Stimulated activated naive CD8-positive, alpha-beta T cell treated with anti-CD3 and anti-CD28 coated beads, Interleukin-15, Interleukin-2, amounts not matched to agents 100 U/mL and 50 U/mL, for 24 hours (primary cell): ENCODE measurements around the gene TRPV4.

Experiments
- ATAC-seq: fragments of 150-1000 bp; cut with Tn5 transposase; one replicate; pipeline ENCODE4 v1.10.0; 2021
- DNase-seq: peaks from one replicate; pipeline ENCODE4 v3.0.0; 2021

TRPV4 gene

GRCh38 chr12:109776624-109777023, 56.6 kb downstream of the TRPV4 start:
- DNase-seq = no peak
- no peak for ATAC-seq

DNA sequence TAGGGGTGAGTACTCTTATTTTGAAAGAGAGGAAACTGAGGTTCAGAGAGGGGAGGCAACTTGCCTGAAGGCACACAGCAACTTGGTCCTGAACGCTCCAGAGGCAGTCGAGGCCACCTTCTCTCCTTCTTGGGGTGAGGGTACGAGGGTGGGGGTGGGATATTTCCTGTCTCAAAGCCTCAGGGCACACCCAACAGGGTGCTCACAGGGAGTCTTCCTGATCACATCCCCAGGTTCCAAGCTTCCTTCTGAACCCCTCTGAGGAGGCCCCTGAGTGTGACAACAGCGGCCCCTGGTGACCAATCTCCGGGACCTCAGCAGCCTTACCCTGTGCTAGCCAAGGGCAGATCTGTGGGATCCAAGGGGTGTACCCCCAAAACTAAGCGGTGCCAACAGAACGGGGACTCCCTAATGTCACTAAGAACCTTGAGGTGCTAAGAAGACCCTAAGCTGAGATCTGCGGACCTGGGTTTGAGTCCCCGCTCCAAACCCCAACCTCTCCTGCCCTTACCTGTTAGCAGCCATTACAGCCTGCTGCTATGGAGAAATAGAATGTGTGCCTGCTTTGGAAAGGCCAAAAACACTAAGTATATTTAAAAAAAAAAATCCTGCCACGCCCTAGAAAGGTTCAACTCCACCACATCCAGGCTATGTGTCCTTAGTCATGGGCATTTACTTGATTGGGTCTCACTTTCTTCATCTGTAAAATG, 57.9 kb downstream of the TRPV4 start:
- DNase-seq (peak; percentile 82), ATAC-seq (peak; percentile 79)

DNA sequence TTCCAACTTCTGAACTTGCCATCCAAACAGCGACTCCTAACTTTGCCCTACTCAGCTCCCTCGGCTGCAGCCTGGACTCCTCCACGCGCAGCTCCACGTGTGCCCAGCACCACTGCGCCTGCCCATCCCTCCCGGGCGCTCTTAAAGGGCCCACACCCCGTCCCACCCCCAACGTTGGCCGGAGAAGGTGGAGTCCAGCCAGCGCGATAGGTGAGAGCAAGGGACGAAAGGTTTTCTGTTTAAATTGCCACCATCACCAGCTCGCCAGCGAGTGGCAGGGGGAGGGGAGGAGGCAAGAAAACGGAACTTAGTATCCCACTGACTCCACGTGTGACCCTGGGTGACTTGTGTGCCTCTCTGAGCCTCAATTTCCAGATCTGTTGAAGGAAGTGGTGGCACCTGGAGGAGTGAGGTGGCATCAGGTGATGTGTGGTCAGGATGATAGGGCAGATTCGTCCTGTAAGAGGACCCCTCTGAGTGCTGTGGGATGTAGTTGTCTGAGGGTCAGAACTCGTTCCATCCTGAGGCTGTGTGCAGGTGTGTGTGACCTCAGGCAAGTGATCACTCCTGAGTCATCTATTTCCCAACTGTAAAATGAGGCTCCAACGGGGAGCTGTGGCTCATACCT, 59.7 kb downstream of the TRPV4 start:
- no peak for ATAC-seq
- no peak for DNase-seq

GRCh38 chr12:109772622-109773321, 60.4 kb downstream of the TRPV4 start:
- no peak for ATAC-seq
- no peak for DNase-seq

DNA sequence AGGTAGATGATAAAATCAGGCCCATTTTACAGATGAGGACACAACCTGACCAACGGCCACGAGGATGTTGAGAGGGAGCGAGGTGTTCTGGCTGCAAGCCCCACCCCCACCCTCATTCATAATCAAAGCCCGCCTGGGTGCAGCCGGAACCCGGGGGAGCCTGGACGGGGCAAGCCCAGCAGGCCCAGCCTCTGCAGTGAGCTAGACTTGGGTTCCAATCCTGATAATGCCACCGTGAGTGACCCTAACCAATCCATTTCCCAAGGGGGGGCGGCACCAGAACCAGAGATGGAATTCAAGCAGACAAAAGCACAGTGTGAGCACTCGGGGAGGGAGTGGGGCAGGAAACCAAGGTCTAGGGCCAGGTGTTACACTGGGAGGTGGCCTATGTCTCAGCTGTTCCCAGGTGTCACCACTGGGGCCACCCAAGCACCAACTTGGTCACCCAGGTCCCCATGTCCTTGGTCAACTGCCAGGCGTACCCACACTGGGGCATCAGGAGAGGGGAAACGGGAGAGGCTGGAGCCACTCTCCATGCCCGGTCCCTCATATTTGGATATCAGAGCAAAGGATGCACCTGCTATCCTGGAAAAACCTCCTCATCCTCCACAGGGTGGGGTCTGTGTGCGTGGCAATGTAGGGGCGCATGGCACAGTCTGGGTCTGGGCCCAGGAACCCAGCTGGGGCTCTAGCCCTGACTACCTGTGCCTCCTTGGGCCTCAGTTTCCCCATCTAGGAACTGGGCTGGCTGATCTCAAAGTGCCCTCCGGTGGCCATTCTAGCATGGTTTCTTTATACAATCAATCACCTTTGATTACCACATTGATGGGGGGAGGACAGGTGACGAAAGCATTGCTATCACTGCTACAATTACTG, 61.2 kb downstream of the TRPV4 start:
- DNase-seq = no peak
- ATAC-seq = no peak

GRCh38 chr12:109770861-109771670, 62.1 kb downstream of the TRPV4 start:
- no peak for DNase-seq
- ATAC-seq = no peak

- DNase-seq = no peak
- no peak for ATAC-seq
Observed at GRCh38 chr12:109770104-109770860, 62.9 kb downstream of the TRPV4 start.

DNA sequence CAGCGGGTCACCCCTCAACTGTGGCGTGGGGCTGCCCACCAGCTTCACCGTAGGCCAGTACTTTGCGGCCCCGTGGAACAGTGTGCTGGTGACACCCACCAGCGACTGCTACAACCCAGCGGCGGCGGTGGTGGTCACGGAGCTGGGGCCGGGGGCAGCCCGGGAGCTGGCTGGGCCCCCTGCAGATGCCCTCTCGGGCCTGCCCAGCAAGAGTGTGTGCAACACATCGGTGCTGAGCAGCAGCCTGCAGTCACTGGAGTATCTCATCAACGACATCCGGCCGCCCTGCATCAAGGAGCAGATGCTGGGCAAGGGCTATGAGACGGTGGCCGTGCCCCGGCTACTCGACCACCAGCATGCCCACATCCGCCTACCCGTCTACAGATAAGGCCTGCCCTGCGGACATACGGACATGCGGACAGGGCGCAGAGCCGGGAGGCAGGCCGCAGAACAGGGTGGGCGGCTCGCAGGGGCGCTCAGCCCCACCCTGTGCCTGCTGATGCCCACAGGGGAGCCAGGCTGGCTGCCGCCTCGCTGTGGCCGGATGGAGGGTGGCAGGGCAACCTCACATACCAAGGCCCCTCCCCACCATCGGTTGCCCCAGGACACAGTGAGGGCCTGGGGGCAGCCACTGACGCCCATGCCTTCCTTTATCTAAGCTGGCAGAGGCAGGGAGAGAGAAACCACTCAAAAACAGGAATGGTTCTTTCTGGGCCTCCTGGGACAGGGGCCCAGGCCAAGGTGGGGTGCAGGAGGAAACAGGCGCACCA, 64.1 kb downstream of the TRPV4 start:
- ATAC-seq (no peak), DNase-seq (no peak)

DNA sequence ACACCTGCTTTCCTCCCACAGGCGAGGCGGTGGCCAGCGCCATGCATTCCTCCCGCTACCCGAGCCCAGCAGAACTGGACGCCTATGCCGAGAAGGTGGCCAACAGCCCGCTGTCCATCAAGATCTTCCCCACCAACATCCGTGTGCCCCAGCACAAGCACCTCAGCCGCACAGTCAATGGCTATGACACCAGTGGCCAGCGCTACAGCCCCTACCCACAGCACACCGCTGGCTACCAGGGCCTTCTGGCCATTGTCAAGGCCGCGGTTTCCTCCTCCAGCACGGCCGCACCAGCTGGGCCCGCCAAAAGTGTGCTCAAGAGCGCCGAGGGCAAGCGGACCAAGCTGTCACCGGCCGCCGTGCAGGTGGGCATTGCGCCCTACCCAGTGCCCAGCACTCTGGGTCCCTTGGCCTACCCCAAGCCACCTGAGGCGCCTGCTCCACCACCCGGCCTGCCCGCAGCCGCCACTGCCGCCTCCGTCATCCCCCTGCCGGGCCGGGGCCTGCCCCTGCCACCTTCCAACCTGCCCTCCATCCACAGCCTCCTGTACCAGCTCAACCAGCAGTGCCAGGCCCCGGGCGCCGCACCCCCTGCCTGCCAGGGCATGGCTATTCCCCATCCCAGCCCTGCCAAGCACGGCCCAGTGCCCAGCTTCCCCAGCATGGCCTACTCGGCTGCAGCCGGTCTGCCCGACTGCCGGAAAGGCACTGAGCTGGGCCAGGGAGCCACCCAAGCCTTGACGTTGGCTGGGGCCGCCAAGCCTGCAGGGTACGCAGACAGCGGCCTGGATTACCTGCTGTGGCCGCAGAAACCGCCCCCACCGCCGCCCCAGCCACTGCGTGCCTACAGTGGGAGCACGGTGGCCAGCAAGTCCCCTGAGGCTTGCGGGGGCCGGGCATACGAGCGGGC, 65.0 kb downstream of the TRPV4 start:
- ATAC-seq (no peak), DNase-seq (no peak)

DNA sequence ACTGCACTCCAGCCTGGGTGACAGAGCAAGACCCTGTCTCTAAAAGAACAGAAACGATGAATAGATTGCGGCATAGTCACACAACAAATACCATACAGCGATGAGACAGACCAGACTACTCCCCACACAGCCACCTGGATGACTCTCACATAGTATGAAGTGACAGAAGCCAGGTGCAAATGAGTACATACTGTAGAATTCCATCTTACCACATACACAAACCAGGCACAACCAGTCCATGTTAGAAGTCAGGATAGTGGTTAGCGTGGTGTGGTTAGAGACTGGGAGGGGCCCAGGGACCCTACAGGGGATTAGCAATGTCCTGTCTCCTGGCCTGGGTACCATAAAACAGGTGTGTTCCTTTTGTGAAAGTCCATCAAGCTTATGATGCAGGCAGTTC, 65.7 kb downstream of the TRPV4 start:
- DNase-seq = no peak
- no peak for ATAC-seq

DNA sequence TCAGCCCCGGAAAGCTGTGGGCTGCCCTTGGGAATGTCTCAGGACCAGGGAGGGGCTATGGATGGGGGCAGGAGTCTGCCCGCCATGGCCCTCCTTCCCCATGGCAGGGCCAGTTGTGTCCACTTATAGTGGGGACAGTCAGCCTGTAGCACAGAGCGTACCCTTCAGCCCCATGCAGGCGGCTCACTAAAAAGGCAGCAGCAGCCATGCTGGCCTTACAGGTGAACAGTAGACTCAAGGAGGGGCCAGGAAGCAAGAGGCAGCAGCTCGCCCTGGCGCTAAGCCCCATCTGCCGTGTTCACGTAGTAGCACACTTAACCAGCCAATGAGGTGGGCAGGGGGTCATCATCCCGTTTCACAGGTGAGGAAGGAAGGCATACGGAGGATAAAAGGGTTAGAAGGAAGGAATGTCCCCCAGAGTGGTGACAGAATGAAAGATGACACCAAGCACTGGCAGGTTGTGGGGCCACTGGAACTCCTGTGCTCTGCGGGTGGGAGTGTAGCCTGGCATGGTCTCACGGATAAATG, 66.9 kb downstream of the TRPV4 start:
- DNase-seq (no peak), ATAC-seq (no peak)

DNA sequence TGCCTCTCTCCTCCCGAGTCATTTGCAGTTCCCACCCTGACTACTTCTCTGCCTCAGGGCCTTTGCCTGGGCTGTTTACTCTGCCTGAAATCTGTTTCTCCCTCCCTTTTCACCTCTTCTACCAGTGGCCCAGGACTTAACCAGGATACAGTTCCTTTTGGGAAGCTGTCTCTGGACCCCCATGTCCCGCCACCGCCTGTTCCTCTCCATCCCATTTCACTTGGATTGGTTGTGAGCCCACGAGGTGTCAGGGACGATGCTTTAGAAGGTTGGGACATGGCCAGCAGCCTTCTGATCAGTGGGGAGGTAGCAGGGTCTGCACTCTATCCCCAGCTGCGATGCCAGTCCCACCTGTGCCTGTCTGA, 67.8 kb downstream of the TRPV4 start:
- no peak for ATAC-seq

DNA sequence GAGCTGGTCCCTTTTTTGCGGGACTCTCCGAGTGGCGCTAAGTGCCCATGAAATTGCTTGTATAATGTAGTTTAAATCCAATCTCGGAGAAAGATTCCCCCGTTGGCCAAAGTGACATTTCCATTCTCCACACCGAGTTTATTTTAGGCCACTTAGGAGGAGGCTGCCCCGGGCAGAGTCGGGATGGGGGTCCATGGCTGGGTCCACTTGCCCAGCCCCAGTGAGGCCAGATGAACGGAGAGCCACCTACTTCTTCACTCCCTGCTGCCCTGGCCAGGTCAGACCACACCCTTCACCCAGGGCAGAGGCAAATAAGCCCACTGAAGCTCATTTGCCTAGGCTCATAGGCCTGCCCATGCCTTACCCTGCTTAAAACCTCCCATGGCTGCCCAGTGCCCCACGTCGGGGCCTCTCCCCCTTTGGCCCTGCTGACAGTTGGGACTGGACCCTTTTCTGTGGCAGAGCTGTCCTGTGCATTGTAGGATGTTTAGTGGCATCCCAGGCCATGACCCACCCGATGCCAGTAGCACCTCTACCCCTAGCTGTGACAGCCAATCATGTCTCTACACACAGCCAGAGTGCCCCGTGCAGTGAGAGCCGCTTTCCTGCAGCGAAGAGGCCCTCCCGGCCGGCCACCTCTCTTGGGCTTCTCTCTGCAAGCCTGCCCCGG, 68.3 kb downstream of the TRPV4 start:
- ATAC-seq (no peak), DNase-seq (no peak)

More for the DNA sequence above, 67.8 kb downstream of the TRPV4 start:
- DNase-seq = no peak

- no peak for ATAC-seq
- no peak for DNase-seq
Observed at GRCh38 chr12:109764123-109764522, 69.1 kb downstream of the TRPV4 start.

DNA sequence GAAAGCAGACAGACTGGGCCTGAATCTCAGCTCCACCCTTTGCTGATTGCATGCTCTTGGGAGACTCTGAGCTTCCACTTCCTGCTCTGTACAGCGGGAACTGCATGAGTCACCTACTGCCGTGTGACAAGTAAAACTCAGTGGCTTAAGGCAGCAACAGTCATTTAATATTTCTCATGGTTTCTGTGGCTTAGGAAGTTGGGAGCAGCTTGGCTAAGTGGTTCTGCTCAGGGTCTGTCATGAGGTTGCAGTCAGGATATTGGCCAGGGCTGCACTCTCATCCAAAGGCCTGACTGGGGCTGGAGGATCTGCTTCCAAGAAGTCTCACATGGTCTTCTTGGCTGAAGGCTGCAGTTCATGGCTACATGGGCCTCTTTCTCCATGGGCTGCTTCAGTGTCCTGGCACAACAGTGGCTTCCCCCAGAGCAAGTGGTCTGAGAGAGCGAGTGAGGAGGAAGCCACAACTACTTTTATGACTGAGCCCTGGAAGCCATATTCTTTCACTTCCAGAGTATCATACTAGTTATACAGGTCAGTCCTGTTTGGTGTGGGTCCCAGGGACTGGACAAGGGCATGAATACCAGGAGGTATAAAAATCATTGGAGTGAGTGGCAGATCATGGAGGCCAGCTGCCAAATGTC, 69.9 kb downstream of the TRPV4 start:
- ATAC-seq (peak; percentile 74), DNase-seq (no peak)

DNA sequence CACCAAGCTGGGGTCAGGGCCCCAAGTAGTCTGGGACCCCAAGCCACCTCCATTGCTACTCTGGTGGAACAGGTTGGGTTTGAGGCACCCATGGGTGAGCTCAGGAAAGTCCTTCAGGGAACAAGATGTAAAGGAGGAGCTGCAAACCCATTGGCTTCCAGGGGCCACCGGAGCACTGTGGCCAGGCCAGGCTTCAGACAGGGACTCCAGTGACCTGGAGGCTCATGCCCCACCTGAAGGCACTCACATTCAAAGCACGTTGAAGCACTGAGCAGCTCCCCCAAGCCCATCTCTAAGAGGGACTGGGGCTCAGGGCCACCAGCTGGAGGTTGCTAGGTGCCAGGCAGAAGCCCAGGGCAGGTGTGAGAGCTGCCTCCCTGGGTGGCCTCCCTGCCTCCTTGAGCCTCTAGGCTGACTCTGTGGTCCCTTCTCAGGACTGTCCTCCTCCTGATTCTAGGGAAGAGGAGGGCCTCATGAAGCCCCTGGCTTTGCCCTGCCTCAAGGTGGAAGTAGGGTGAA, 70.5 kb downstream of the TRPV4 start:
- ATAC-seq (no peak), DNase-seq (no peak)

DNA sequence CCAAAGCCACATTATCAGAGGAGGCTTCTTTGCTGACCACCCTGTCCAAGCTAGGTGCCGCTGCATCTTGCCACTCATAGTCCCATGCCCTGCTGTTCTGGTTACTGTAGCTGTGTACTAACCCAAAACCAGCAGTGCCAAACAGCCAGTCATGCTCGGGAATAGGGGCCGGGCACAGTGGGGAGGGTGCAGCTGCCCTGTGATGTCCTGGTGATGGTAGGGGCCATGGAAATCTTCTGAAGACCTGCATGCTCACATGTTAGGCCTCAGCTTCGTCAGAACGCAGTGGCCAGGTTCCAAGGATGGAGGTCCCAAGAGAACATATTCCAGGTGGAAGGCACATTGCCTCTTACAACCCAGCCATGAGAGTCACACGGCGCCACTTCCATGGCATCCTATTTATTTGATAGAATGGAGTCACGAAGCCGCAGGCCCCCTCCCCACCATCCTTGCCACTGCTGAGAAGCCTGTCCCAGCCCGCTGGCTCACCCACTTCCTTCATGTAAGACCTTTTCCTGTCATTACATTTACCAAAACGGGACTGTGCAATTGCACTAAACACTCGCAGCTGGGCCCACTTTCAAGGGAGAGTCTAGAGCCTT, 71.0 kb downstream of the TRPV4 start:
- no peak for DNase-seq
- ATAC-seq = no peak
